Right atrium auricular region (tissue), 2 donors: ENCODE results near the gene CLDN18. TPM values are rescaled to one million over a fixed set of nuclear protein-coding genes. Genes with fewer than 3 reads are reported as not detected.

Experiments used
- DNase-seq: peaks from one replicate; pipeline ENCODE4 v3.0.0-alpha.2; 2019; ENCODE audit warnings: low spot score
- H3K27ac ChIP-seq, 2 donors: fragments of 200-600 bp; sonication (generic); 1 replicate in 1 of 2; 2 replicates in 1 of 2; pipeline ENCODE4 v1.5.1; 2016 to 2019
- H3K27me3 ChIP-seq, 2 donors: fragments of 200-600 bp; sonication (generic); one replicate each; pipeline versions ENCODE4 v1.5.1 to v1.6.0; 2017 to 2019
- H3K36me3 ChIP-seq: fragments of 200-600 bp; sonication (generic); one replicate; pipeline ENCODE4 v1.5.1; 2016
- H3K4me1 ChIP-seq, 2 donors: fragments of 200-600 bp; sonication (generic); one replicate each; pipeline versions ENCODE4 v1.5.1 to v1.6.0; 2017 to 2019
- H3K4me3 ChIP-seq, 2 donors: fragments of 200-600 bp; sonication (generic); 1 replicate in 1 of 2; 2 replicates in 1 of 2; pipeline ENCODE4 v1.5.1; 2017 to 2019; ENCODE audit warnings: mild to moderate bottlenecking in 1 of 2, moderate library complexity in 1 of 2
- H3K9me3 ChIP-seq, 2 donors: fragments of 200-600 bp; sonication (generic); one replicate each; pipeline ENCODE4 v1.5.1; 2019
- total RNA-seq, 2 donors: library from RNA; depleted of rRNA; stranded (reverse); fragments of >200 nt; gene quantifications; one replicate each; pipeline ENCODE4 v1.1.0, GENCODE V29; 2016
- TF ChIP-seq, protein P1 (sequence below), 2 donors: fragments of 200-600 bp; sonication (generic); IDR thresholded peaks; one replicate each; pipeline ENCODE4 v1.5.1; 2019; ENCODE audit warnings: antibody characterized with exemption in 2 of 2

Gene CLDN18
- total RNA-seq, 2 donors from 2014 or later: 0.12 to 21.0 TPM

DNA sequence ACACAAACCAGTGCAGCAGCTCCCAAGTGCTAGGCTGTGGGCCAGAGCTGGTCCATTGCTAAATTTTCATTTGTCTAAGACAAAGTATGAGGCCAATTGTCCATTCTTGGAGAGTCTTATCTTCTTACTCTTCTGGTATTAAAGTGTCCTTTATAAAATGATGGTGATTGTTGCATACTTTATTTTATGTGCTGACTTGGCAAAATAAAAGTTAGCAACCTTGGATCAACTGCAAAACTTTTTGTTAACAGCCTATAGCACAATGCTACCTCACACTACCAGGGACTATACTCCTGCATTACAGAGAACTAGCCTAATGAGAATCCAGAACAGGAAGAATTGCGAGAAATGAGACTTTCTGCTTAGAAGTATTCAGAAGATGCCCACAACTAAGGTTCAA lies 44.1 kb downstream of the CLDN18 start:
- Histone ChIP-seq H3K9me3 (no peaks in the 10 kb centered on the region), H3K36me3 (no peaks in the 10 kb centered on the region), H3K27me3 (no peaks in the 10 kb centered on the region), H3K27ac (no peak overlapping the region), H3K4me1 (peaks cover 0 to 7% of the 10 kb centered on the region in 2 donors), H3K4me3 (no peak overlapping the region)
- DNase-seq: no peak
- TF ChIP-seq, protein P1, sequence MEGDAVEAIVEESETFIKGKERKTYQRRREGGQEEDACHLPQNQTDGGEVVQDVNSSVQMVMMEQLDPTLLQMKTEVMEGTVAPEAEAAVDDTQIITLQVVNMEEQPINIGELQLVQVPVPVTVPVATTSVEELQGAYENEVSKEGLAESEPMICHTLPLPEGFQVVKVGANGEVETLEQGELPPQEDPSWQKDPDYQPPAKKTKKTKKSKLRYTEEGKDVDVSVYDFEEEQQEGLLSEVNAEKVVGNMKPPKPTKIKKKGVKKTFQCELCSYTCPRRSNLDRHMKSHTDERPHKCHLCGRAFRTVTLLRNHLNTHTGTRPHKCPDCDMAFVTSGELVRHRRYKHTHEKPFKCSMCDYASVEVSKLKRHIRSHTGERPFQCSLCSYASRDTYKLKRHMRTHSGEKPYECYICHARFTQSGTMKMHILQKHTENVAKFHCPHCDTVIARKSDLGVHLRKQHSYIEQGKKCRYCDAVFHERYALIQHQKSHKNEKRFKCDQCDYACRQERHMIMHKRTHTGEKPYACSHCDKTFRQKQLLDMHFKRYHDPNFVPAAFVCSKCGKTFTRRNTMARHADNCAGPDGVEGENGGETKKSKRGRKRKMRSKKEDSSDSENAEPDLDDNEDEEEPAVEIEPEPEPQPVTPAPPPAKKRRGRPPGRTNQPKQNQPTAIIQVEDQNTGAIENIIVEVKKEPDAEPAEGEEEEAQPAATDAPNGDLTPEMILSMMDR (IDR thresholded peaks at IDR 0.05): no peak

DNA sequence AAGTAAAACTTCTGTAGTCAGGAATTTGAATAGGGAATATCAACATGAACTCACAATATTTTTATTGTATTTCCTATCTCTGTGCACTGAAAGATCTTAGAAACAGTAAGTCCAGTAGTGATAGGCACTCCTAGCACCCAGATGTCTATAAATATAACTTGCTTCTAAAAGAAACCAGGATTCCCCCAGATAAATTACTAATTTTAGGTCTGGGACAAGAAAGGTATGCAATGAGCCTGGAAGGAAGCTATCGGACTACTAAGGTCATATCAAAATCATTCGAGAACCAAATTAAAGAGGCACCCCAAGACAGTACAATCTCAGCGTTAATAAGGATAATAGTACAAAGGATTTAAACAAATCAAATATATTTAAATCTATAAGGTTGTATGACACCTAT lies 47.4 kb downstream of the CLDN18 start:
- TF ChIP-seq, protein P1 (IDR thresholded peaks at IDR 0.05): no peak
- Histone ChIP-seq H3K36me3 (peaks cover 5% of the 10 kb centered on the region), H3K27ac (no peak overlapping the region), H3K4me1 (no peaks in the 10 kb centered on the region), H3K9me3 (no peaks in the 10 kb centered on the region), H3K4me3 (no peak overlapping the region), H3K27me3 (no peaks in the 10 kb centered on the region)
- DNase-seq: no peak

GRCh38 chr3:138059261-138059660 lies 49.3 kb downstream of the CLDN18 start:
- Histone ChIP-seq H3K4me1 (no peaks in the 10 kb centered on the region), H3K27me3 (no peaks in the 10 kb centered on the region), H3K4me3 (no peak overlapping the region), H3K27ac (peak overlapping the region in 1 of 2 donors; percentile 27), H3K36me3 (peaks cover 23% of the 10 kb centered on the region), H3K9me3 (no peaks in the 10 kb centered on the region)
- TF ChIP-seq, protein P1 (IDR thresholded peaks at IDR 0.05): no peak
- no peak for DNase-seq

DNA sequence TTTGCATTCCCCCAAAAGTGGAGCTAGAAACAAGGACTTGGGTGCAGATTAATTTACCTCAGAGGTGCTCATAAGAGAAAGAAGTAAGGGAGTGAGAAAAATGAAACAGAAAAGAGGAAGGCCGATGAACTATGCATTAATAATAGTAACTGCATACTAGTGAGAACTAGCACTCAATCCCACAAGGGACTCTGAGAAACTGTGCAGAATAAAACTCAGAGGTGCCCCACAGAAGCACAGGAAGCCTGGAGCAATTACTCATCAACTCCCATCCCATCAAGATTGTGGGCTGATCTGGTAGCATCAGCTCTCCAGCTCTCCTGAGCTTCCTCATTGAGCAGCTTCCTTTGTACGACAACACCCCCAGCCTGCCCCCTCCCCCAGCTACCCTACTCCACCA lies 50.8 kb downstream of the CLDN18 start:
- no peaks in the 10 kb centered on the region for H3K27me3 ChIP-seq
- TF ChIP-seq, protein P1 (IDR thresholded peaks at IDR 0.05): no peak
- H3K27ac ChIP-seq: no peak overlapping the region
- no peaks in the 10 kb centered on the region for H3K4me1 ChIP-seq
- DNase-seq: no peak
- no peak overlapping the region for H3K4me3 ChIP-seq
- H3K9me3 ChIP-seq: no peaks in the 10 kb centered on the region
- peaks cover 34% of the 10 kb centered on the region for H3K36me3 ChIP-seq

GRCh38 chr3:138062037-138062436 lies 52.1 kb downstream of the CLDN18 start:
- H3K9me3 ChIP-seq: no peaks in the 10 kb centered on the region
- no peaks in the 10 kb centered on the region for H3K4me1 ChIP-seq
- H3K27ac ChIP-seq: no peak overlapping the region
- no peak for DNase-seq
- peaks cover 44% of the 10 kb centered on the region for H3K36me3 ChIP-seq
- no peak overlapping the region for H3K4me3 ChIP-seq
- TF ChIP-seq, protein P1 (IDR thresholded peaks at IDR 0.05): no peak
- H3K27me3 ChIP-seq: no peaks in the 10 kb centered on the region

DNA sequence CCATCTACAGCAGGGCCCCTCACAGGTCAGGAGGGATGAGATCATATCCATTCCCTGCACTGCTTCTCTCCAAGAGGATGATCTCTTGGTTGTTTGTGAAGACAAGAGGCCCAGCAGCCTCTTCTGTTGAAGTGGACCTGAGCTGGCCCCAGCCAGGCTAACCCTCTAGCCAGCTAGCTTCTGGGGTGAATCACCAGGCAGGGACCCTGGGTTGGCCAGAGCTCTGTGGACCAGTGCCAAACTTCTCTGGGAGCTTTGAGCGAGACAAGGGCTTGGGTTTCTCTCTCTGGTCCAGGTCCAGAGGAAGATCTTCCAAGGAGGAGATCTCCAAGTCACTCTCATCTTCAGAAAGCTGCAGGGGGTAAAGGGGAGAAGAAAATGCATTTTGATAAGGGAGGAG lies 52.7 kb downstream of the CLDN18 start:
- H3K27me3 ChIP-seq: no peaks in the 10 kb centered on the region
- H3K27ac ChIP-seq: no peak overlapping the region
- no peaks in the 10 kb centered on the region for H3K9me3 ChIP-seq
- TF ChIP-seq, protein P1 (IDR thresholded peaks at IDR 0.05): no peak
- no peaks in the 10 kb centered on the region for H3K4me1 ChIP-seq
- H3K4me3 ChIP-seq: no peak overlapping the region
- no peak for DNase-seq
- H3K36me3 ChIP-seq: peaks cover 50% of the 10 kb centered on the region
